GM06990 (cell line): ENCODE data around the gene MTHFD2L.
"Not testable (repeated sequence)": the region's sequence is repeated elsewhere in the genome, so short reads cannot be mapped to it uniquely, and the experiment has no call there.

Source experiments
- DNase-seq: peaks from one replicate; pipeline ENCODE4 v3.0.0-alpha.2; 2011; ENCODE audit not compliant: insufficient read length; ENCODE audit errors: extremely low read depth
- H3K27me3 ChIP-seq: replicated peaks from 2 replicates; pipeline ENCODE4 v1.6.0; 2011; ENCODE audit warnings: low read length; ENCODE audit not compliant: control insufficient read depth, insufficient read depth
- H3K36me3 ChIP-seq: 2 replicates; pipeline ENCODE4 v1.5.1; 2011; ENCODE audit warnings: low read length; ENCODE audit not compliant: control insufficient read depth, insufficient read depth
- H3K4me3 ChIP-seq: replicated peaks from 2 replicates; pipeline ENCODE4 v1.5.1; 2011; ENCODE audit warnings: low read depth, mild to moderate bottlenecking, control low read depth, low read length
- CTCF ChIP-seq: IDR thresholded peaks from 2 replicates; pipeline ENCODE4 v1.5.1; 2011; ENCODE audit warnings: low read length, control low read depth, mild to moderate bottlenecking, inconsistent platforms; ENCODE audit not compliant: insufficient read depth, poor library complexity, severe bottlenecking

MTHFD2L gene

DNA sequence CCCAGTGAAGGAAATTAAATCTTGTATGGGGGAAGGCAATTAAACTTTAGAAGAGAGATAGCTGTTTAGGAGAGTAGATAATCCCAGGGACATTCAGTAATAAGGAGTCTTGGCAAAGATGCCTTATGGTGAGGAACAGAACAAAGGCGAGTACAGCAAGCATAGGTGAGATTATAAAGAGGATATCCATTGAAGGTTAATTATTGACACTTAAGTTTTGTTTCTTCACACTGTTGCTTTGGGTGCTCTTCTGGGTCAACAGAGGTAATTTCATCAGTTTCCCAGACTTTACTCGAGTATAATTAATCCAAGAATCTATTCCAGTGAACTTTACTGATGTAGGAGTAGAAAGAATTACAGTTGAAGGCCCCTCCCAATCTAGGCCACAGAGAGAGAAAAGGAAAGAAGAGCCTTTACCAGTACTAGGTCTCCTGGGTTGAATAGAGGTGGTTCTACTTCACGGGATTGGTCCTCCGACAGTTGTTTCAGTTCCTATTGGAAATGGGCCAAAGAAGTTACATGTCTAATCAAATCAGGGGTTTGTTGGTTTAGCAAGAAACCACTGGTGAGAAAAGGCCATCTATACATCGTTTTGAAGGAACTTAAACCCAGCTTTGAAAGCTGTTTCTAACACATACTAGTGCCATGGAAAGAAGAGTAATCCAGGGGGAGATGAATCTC, 177.6 kb downstream of the MTHFD2L start:
- DNase-seq, result no peak
- Histone ChIP-seq H3K27me3 (no peaks in the 10 kb centered on the region), H3K4me3 (no peak overlapping the region), H3K36me3 (no peaks in the 10 kb centered on the region)
- TF ChIP-seq CTCF, result no peak

DNA sequence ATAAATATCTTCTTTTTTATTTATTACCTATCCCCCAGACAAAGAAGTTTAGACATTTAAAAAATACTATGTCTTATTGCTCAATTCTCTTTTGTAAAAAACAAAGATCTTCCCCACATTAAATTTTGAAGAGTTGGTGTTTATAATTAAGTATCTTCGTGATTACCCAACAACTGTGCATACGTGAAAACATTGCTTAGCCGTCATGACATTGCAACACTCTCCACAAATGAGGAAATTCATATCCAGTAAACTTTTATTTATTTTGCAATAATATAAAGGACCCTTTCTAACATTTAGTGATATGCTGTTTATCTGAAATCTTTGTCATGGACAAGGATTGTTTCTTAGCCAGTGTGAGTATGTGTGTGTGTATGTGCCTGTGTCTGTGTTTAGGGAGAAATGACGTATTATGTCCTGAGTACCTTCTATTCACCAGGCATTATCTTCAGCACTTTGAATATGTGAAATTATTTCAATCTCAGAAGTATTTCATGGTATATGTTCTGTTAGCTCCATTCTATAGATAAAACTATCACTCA, 180.9 kb downstream of the MTHFD2L start:
- no peaks in the 10 kb centered on the region for H3K36me3 ChIP-seq
- no peak overlapping the region for H3K4me3 ChIP-seq
- no peaks in the 10 kb centered on the region for H3K27me3 ChIP-seq
- TF ChIP-seq CTCF, result no peak
- DNase-seq, result no peak

- Histone ChIP-seq H3K36me3 (no peaks in the 10 kb centered on the region), H3K4me3 (no peak overlapping the region), H3K27me3 (no peaks in the 10 kb centered on the region)
- TF ChIP-seq CTCF, result no peak
- no peak for DNase-seq
Observed at GRCh38 chr4:74339501-74339900, 181.6 kb downstream of the MTHFD2L start.

DNA sequence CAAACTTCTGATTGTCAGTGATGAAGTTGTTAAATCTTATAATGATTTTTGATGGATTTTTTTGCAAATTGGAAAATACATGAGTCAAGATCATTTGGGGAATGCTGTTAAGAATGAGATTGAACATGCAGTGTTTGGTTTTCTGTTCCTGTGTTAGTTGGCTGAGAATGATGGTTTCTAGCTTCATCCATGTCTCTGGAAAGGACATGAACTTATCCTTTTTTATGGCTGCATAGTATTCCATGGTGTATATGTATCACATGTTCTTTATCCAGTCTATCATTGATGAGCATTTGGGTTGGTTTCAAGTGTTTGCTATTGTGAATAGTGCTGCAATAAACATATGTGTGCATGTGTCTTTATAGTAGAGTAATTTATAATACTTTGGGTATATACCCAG, 182.5 kb downstream of the MTHFD2L start:
- not testable (repeated sequence) for H3K4me3 ChIP-seq, DNase-seq, H3K36me3 ChIP-seq, H3K27me3 ChIP-seq

DNA sequence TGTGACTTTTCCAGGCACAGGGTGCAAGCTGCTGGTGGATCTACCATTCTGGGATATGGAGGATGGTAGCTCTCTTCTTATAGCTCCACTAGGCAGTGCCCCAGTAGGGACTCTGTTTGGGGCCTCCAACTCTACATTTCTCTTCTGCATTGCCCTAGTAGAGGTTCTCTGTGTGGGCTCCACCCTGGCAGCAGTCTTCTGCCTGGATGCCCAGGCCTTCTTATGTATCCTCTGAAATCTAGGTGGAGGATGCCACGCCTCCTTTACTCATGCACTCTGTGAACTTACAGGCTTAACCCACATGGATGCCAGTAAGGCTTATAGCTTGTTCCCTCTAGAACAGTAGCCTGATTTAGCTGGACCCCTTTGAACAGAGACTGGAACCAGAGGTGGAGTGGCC, 186.1 kb downstream of the MTHFD2L start:
- no peak overlapping the region for H3K4me3 ChIP-seq
- TF ChIP-seq CTCF, result no peak
- H3K36me3 ChIP-seq, result no peaks in the 10 kb centered on the region
- no peaks in the 10 kb centered on the region for H3K27me3 ChIP-seq
- DNase-seq, result no peak
